ENCODE measurements around the gene SLC51B.
"Not testable (repeated sequence)": the region's sequence is repeated elsewhere in the genome, so short reads cannot be mapped to it uniquely, and the experiment has no call there.

SLC51B gene

GRCh38 chr15:65099336-65099735 is 54.1 kb downstream of the SLC51B start:
- DNase-seq (ENCODE audit: low read depth in 2 of 3, low spot score in 2 of 3), result no peak

GRCh38 chr15:65099801-65100200 is 54.6 kb downstream of the SLC51B start:
- DNase-seq (ENCODE audit: low read depth in 2 of 3, low spot score in 2 of 3), result not testable (repeated sequence)

- no peak for DNase-seq (ENCODE audit: low read depth in 2 of 3, low spot score in 2 of 3)
Measured at GRCh38 chr15:65100442-65100841, 55.3 kb downstream of the SLC51B start.

- peak in 2 of 3 experiments; percentile 25 to 26 for DNase-seq (ENCODE audit: low read depth in 2 of 3, low spot score in 2 of 3)
Measured at GRCh38 chr15:65101411-65101890, 56.3 kb downstream of the SLC51B start.

- DNase-seq (ENCODE audit: low read depth in 2 of 3, low spot score in 2 of 3), result no peak
Measured at GRCh38 chr15:65101891-65102708, 56.9 kb downstream of the SLC51B start.

- DNase-seq (ENCODE audit: low read depth in 2 of 3, low spot score in 2 of 3), result no peak
Measured at GRCh38 chr15:65102912-65103311, 57.7 kb downstream of the SLC51B start.

All from activated CD8-positive, alpha-beta memory T cell treated with anti-CD3 and anti-CD28 coated beads for 48 hours (primary cell).